GM12878 (cell line): ENCODE data around the gene AP3D1. TPM values are rescaled to one million over a fixed set of nuclear protein-coding genes. Genes with fewer than 3 reads are reported as not detected.

Experiments
- ATAC-seq: fragments of 200-7000 bp; cut with Tn5 transposase; 3 replicates; pipeline ENCODE4 v1.9.1; 2020; ENCODE audit warnings: mild to moderate bottlenecking, moderate library complexity
- BruUV-seq: library from RNA; stranded (reverse); fragments of 400-500 nt; replicated peaks from 2 replicates; lab custom pipeline; 2021; lab: Mats Ljungman, UMichigan
- CTCF ChIA-PET: fragments of 300-600 bp; sonication (Branson Sonifier 250); formaldehyde crosslinking; extraction: SDS; loops from one replicate; lab custom pipeline; 2021; ENCODE audit warnings: inconsistent platforms; lab: Yijun Ruan, JAX
- POLR2A ChIA-PET: fragments of 350-600 bp; formaldehyde crosslinking; extraction: SDS; loops from one replicate; lab custom pipeline; 2021; ENCODE audit warnings: inconsistent platforms; lab: Charles Lee
- RAD21 ChIA-PET: fragments of 300-600 bp; sonication (Branson Sonifier 250); formaldehyde crosslinking; loops from one replicate; lab custom pipeline; 2023; ENCODE audit warnings: antibody characterized with exemption; ENCODE audit not compliant: unreplicated experiment; lab: Charles Lee
- SMC1A ChIA-PET: fragments of 300-600 bp; sonication (Branson Sonifier 250); formaldehyde crosslinking; loops from one replicate; lab custom pipeline; 2023; ENCODE audit not compliant: unreplicated experiment, uncharacterized antibody; lab: Charles Lee
- DNase-seq: peaks from one replicate; pipeline ENCODE4 v3.0.0-alpha.2; 2011; ENCODE audit warnings: low read depth, low spot score
- FAIRE-seq: peaks from 3 replicates; lab custom pipeline; 2011; peaks lifted over from hg19 to GRCh38; lab: Jason Lieb, UNC
- H2AFZ ChIP-seq: 2 replicates; pipeline ENCODE4 v1.6.0; 2011; ENCODE audit warnings: low read depth, low read length, control low read depth; ENCODE audit not compliant: control insufficient read depth
- H3K27ac ChIP-seq: 2 replicates; pipeline ENCODE4 v1.5.1; 2011; ENCODE audit warnings: control low read depth; ENCODE audit not compliant: control insufficient read depth, insufficient read depth
- H3K27me3 ChIP-seq, 2 experiments: replicated peaks in 1 of 2; 2 replicates each; pipeline versions ENCODE4 v1.6.0 to v1.6.1; 2011; ENCODE audit warnings: low read length in 1 of 2; ENCODE audit not compliant: control insufficient read depth in 2 of 2, insufficient read depth in 2 of 2
- H3K36me3 ChIP-seq, 2 experiments: 2 replicates each; pipeline ENCODE4 v1.5.1; 2011; ENCODE audit warnings: low read length in 1 of 2; ENCODE audit not compliant: control insufficient read depth in 2 of 2, insufficient read depth in 2 of 2
- H3K4me1 ChIP-seq: 2 replicates; pipeline ENCODE4 v1.6.1; 2011; ENCODE audit warnings: mild to moderate bottlenecking, low read length, moderate library complexity, mixed read lengths; ENCODE audit not compliant: control insufficient read depth, insufficient read depth
- H3K4me2 ChIP-seq: 2 replicates; pipeline ENCODE4 v1.6.0; 2011; ENCODE audit warnings: control low read depth; ENCODE audit not compliant: control insufficient read depth, insufficient read depth
- H3K4me3 ChIP-seq: fragments of 200-600 bp; sonication (generic); 2 replicates; pipeline ENCODE4 v1.5.1; 2016
- H3K79me2 ChIP-seq: 2 replicates; pipeline ENCODE4 v1.6.0; 2011; ENCODE audit warnings: low read length; ENCODE audit not compliant: control insufficient read depth, insufficient read depth
- H3K9ac ChIP-seq: 2 replicates; pipeline ENCODE4 v1.8.0; 2011; ENCODE audit warnings: low read length, control low read depth, mixed read lengths; ENCODE audit not compliant: control insufficient read depth, insufficient read depth
- H3K9me3 ChIP-seq: replicated peaks from 3 replicates; pipeline ENCODE4 v1.5.1; 2011; ENCODE audit warnings: mild to moderate bottlenecking, low read length; ENCODE audit not compliant: control insufficient read depth, insufficient read depth
- H4K20me1 ChIP-seq: 2 replicates; pipeline ENCODE4 v1.6.0; 2011; ENCODE audit not compliant: control insufficient read depth, insufficient read depth
- BACH1 ChIP-seq: fragments of 450-650 bp; IDR thresholded peaks from 2 replicates; pipeline ENCODE4 v1.6.1; 2017; ENCODE audit warnings: mild to moderate bottlenecking, borderline replicate concordance
- BRCA1 ChIP-seq: IDR thresholded peaks from 2 replicates; pipeline ENCODE4 v1.6.1; 2011; ENCODE audit warnings: low read depth, low read length, improper control_type of control experiment
- CHD1 ChIP-seq: IDR thresholded peaks from 2 replicates; pipeline ENCODE4 v1.6.1; 2012; ENCODE audit warnings: low read depth, low read length, improper control_type of control experiment
- CHD2 ChIP-seq: IDR thresholded peaks from 2 replicates; pipeline ENCODE4 v1.6.1; 2011; ENCODE audit warnings: low read depth, low read length, improper control_type of control experiment, borderline replicate concordance
- HDAC2 ChIP-seq: fragments of 200-600 bp; sonication (generic); IDR thresholded peaks from 2 replicates; pipeline ENCODE4 v1.6.1; 2017
- KLF5 ChIP-seq: fragments of 450-650 bp; IDR thresholded peaks from 2 replicates; pipeline ENCODE4 v1.6.1; 2014; ENCODE audit warnings: mild to moderate bottlenecking; ENCODE audit not compliant: partially characterized antibody
- LARP7 ChIP-seq: fragments of 450-650 bp; IDR thresholded peaks from 2 replicates; pipeline ENCODE4 v1.6.1; 2017; ENCODE audit warnings: mild to moderate bottlenecking
- MEF2B ChIP-seq: fragments of 450-650 bp; IDR thresholded peaks from 2 replicates; pipeline ENCODE4 v1.6.1; 2018; ENCODE audit warnings: mild to moderate bottlenecking, moderate library complexity; ENCODE audit not compliant: partially characterized antibody, poor library complexity, severe bottlenecking
- POLR2AphosphoS5 ChIP-seq: IDR thresholded peaks from 2 replicates; pipeline ENCODE4 v1.6.1; 2011; ENCODE audit warnings: mild to moderate bottlenecking, low read length, inconsistent platforms
- SIX5 ChIP-seq: IDR thresholded peaks from 2 replicates; pipeline ENCODE4 v1.6.1; 2011; ENCODE audit warnings: mild to moderate bottlenecking, low read depth, low read length, moderate library complexity; ENCODE audit not compliant: severe bottlenecking
- YY1 ChIP-seq: IDR thresholded peaks from 2 replicates; pipeline ENCODE4 v1.6.1; 2011; ENCODE audit warnings: low read depth, mild to moderate bottlenecking, low read length
- ZNF217 ChIP-seq: fragments of 450-650 bp; IDR thresholded peaks from 2 replicates; pipeline ENCODE4 v1.6.1; 2017; ENCODE audit warnings: antibody characterized with exemption, mild to moderate bottlenecking
- WGBS: methylation state at CpG from one replicate; pipeline ENCODE4 v1.1.6; 2016; ENCODE audit warnings: low lambda C conversion rate; ENCODE audit not compliant: insufficient replicate concordance, insufficient coverage; ENCODE audit errors: missing lambda C conversion rate; 5-methylcytosine and 5-hydroxymethylcytosine counted together
- in situ Hi-C: fragments of 300-500 bp; cut with MboI; formaldehyde crosslinking; loops from 9 replicates; pipeline ENCODE4 v1.14.3; 2018; ENCODE audit warnings: mixed read lengths
- intact Hi-C: fragments of 100-400 bp; cut with micrococcal nuclease; formaldehyde crosslinking; loops from one replicate; pipeline ENCODE4 v1.14.2; 2022; ENCODE audit not compliant: unreplicated experiment
- polyA plus RNA-seq, 11 experiments: library from polyadenylated mRNA; depleted of rRNA in 4 of 11; unstranded in 6 of 11; stranded (reverse) in 5 of 11; fragments of >200 nt; fragmentation: Nextera tagmentation in 4 of 11; fragmentation: Illumina TruSeq in 1 of 11; extraction: Ambion mirVana in 4 of 11; extraction: Trizol in 1 of 11; gene quantifications; 1 replicate in 1 of 11; 2 replicates in 10 of 11; pipeline versions ENCODE4 v1.2.1 to v1.2.3, GENCODE V29; 2011 to 2016; ENCODE audit warnings: inconsistent platforms in 2 of 11, missing spikeins in 2 of 11, low read depth in 1 of 11
- total RNA-seq, 4 experiments: library from RNA; depleted of rRNA in 3 of 4; stranded (reverse); fragments of >200 nt in 3 of 4; fragmentation: Illumina TruSeq in 1 of 4; extraction: Trizol in 1 of 4; gene quantifications; 2 replicates each; pipeline versions ENCODE4 v1.2.1 to v1.2.3, GENCODE V29; 2013 to 2021

AP3D1 gene
- total and polyA plus RNA-seq, 10 of the 15 experiments (the other 5 are each of a cell fraction or from before 2014, with no cell fraction given): 1.5 to 108 (median 59.1) TPM

GRCh38 chr19:2079865-2080301, 71.5 kb downstream of the AP3D1 start:
- Histone ChIP-seq H3K27ac (no peak overlapping the region; the same call in 1 of the 2 replicates), H3K4me3 (peak overlapping the region; percentile 95), H4K20me1 (peaks cover 36% of the 10 kb centered on the region), H3K36me3 (peaks cover 45 to 49% of the 10 kb centered on the region in 2 experiments), H3K4me2 (peak overlapping the region; percentile 84), H3K4me1 (peaks cover 31% of the 10 kb centered on the region), H3K79me2 (peaks cover 93% of the 10 kb centered on the region), H3K27me3 (no peaks in the 10 kb centered on the region), H3K9me3 (no peaks in the 10 kb centered on the region; the same call in 2 of the 3 replicates), H3K9ac (0 out of 2 replicates have a peak overlapping the region, but pooled peaks have one; percentile 9), H2AFZ (no peak overlapping the region)
- intact Hi-C loops: no loop called here
- ATAC-seq (no peak), FAIRE-seq (no peak), DNase-seq (no peak)
- in situ Hi-C loops: loop anchor here (5.0 to 10.0 kb wide), 2 partner anchors 63 to 815 kb away; partner anchors contain the start of genes BTBD2 and CIRBP
- BruUV-seq: no TSS peak
- RAD21 ChIA-PET: no interaction called here
- CTCF ChIA-PET: no interaction called here
- SMC1A ChIA-PET: no interaction called here
- TF ChIP-seq BACH1: peak; percentile 39; the same call in 1 of the 2 replicates
- no peak for TF ChIP-seq ZNF217
- TF ChIP-seq HDAC2: no peak
- no peak for TF ChIP-seq LARP7
- peak; percentile 69 for TF ChIP-seq MEF2B
- TF ChIP-seq KLF5: no peak
- TF ChIP-seq POLR2AphosphoS5: peak; percentile 19; the same call in 1 of the 2 replicates
- peak; percentile 14; the same call in 1 of the 2 replicates for TF ChIP-seq CHD2
- TF ChIP-seq CHD1: no peak
- no peak for TF ChIP-seq BRCA1
- TF ChIP-seq SIX5: no peak
- TF ChIP-seq YY1: no peak
- 10% methylated on average over 22 of the region's 23 CpGs for WGBS
- POLR2A ChIA-PET: interaction anchor here (1.6 kb wide), 1 partner anchor 13 kb away, joined by 9 read pairs; no protein-coding TSS in a partner anchor
